ENCODE results near the gene FUT7.
A peak's percentile ranks its signal among the peaks of the same experiment; 100 is the strongest.

The FUT7 gene

DNA sequence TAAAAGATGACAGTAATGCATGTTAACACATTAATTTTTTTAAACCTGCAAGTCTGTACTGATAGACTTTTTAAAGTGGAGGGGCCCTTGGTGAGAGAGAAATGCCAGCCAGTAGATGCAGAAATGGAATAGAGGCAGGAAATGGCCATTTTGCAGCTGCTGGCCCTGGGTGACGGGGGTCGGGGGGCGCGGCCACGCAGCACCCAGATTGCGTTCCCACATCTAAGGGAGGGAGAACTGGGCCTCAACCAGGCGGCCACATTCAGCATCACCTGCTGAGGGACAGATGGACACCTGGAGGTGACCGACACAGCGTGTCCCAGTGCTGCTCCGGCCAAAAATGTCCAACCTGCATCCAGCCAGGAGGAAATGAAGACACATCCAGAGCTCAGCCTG is 29.2 kb downstream of the FUT7 start:
- H3K4me3 ChIP-seq (ENCODE audit: control insufficient read depth, low read depth, low read length), result no peak overlapping the region
- DNase-seq (ENCODE audit: low read depth), result no peak
- TF ChIP-seq, protein P1, sequence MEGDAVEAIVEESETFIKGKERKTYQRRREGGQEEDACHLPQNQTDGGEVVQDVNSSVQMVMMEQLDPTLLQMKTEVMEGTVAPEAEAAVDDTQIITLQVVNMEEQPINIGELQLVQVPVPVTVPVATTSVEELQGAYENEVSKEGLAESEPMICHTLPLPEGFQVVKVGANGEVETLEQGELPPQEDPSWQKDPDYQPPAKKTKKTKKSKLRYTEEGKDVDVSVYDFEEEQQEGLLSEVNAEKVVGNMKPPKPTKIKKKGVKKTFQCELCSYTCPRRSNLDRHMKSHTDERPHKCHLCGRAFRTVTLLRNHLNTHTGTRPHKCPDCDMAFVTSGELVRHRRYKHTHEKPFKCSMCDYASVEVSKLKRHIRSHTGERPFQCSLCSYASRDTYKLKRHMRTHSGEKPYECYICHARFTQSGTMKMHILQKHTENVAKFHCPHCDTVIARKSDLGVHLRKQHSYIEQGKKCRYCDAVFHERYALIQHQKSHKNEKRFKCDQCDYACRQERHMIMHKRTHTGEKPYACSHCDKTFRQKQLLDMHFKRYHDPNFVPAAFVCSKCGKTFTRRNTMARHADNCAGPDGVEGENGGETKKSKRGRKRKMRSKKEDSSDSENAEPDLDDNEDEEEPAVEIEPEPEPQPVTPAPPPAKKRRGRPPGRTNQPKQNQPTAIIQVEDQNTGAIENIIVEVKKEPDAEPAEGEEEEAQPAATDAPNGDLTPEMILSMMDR (conservative IDR thresholded peaks at IDR 0.05; ENCODE audit: control insufficient read depth, insufficient read depth, low read depth, low read length), result no peak

DNA sequence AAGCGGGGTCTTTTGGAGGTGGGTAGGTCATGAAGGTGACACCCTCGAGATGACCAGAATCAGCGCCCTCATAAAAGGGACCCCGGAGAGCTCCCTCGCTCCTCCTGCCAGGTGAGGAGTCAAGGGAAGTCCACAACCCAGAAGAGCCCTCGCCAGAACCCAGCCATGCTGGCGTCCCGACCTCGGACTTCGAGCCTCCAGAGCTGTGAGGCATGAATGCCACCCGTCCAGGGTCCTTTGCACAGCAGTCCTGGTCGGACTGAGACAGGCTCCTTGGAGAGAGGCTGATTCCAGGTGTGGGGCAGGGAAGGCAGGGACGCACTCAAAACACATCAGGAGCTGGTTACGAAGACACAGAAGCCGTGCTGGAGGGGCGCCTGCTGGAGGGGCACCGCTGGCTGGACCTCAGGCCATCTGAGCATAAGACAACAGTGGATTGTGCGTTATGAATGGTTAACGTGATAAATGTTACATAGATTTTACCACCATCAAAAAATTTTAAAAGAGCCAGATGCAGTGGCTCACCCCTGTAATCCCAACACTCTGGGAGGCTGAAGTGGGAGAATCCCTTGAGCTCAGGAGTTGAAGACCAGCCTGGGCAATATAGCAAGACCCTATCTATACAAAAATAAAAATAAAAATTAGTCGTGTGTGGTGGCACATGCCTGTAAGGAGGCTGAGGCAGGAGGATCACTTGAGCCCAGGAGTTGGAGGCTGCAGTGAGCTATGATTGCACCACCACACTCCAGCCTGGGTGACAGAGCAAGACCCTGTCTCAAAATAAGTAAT is 29.8 kb downstream of the FUT7 start:
- TF ChIP-seq, protein P1 (conservative IDR thresholded peaks at IDR 0.05; ENCODE audit: control insufficient read depth, insufficient read depth, low read depth, low read length), result no peak
- no peak for DNase-seq (ENCODE audit: low read depth)
- H3K4me3 ChIP-seq (ENCODE audit: control insufficient read depth, low read depth, low read length), result no peak overlapping the region

DNA sequence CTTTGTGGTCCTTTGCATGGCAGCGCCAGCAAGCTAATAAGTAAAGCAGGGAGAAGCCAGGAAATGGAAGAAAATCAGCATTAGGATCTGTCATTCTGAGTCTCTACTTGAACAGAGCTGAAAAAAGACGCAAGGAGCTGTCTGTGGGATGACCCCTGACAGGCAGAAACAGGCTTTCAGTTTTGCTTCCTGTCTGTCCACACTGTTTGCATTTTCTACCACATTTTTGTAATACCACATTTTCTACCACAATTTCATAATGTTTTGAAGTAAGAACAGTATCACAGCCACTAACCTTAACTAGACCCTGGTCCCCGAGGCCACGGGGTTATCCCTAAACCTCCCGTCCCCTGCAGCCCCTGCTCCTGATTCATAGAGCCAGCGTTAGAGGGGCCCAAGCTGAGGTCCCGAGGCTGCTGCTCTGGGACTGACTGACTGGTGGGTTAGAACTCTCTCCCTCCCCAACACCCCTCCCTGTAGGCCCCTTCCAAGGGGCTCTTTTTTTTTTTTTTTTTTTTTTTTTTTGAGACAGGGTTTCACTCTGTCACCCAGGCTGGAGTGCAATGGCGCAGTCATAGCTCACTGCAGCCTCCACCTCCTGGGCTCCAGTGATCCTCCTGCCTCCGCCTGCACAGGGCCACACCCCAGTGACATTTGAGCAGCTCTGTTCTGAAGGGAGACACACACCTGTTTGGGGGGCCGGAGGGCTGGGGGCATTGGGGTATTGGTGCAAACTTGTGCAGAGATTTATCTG is 31.5 kb downstream of the FUT7 start:
- H3K4me3 ChIP-seq (ENCODE audit: control insufficient read depth, low read depth, low read length), result no peak overlapping the region
- TF ChIP-seq, protein P1 (conservative IDR thresholded peaks at IDR 0.05; ENCODE audit: control insufficient read depth, insufficient read depth, low read depth, low read length), result no peak
- peak; percentile 31 for DNase-seq (ENCODE audit: low read depth)

DNA sequence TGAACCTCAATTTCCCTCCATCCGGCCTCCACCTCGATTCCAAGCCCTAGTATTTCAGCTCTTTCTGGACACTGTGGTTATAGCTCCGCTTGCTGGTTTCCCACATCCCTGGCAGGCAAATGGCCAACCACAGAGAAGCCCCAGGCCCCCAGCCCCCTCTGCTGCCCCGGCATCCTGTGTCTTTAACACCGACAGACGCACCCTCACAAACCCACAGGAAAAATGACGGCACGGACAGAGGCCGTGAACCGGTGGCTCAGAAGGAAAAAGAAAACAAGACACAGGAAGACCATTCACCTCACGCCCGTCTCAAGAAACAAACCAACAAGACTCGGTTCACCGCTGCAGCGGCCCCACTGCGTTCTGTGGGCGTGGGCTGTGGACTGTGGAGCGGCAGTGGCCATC is 34.1 kb downstream of the FUT7 start:
- TF ChIP-seq, protein P1 (conservative IDR thresholded peaks at IDR 0.05; ENCODE audit: control insufficient read depth, insufficient read depth, low read depth, low read length), result no peak
- no peak for DNase-seq (ENCODE audit: low read depth)
- H3K4me3 ChIP-seq (ENCODE audit: control insufficient read depth, low read depth, low read length), result no peak overlapping the region

DNA sequence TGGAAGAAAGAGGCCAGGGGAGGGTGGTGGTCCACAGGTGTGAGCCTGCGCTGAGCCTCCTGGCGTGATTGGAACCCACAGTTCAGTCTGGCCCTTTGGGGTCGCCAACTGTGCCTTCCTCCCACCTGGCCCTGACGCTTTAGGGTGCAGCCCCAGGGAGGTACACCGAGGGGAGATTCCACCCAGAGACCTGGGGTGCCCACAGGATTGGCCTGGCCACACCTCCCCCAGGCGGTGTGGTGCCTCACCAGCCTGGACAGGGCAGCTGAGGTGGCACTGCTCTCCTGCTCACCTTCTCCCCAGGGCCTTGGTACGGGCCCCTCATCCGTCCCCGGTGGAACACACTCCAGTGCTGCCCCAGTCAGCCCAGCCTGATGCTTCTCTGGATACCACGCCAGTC is 34.5 kb downstream of the FUT7 start:
- no peak for DNase-seq (ENCODE audit: low read depth)
- no peak overlapping the region for H3K4me3 ChIP-seq (ENCODE audit: control insufficient read depth, low read depth, low read length)
- TF ChIP-seq, protein P1 (conservative IDR thresholded peaks at IDR 0.05; ENCODE audit: control insufficient read depth, insufficient read depth, low read depth, low read length), result no peak

DNA sequence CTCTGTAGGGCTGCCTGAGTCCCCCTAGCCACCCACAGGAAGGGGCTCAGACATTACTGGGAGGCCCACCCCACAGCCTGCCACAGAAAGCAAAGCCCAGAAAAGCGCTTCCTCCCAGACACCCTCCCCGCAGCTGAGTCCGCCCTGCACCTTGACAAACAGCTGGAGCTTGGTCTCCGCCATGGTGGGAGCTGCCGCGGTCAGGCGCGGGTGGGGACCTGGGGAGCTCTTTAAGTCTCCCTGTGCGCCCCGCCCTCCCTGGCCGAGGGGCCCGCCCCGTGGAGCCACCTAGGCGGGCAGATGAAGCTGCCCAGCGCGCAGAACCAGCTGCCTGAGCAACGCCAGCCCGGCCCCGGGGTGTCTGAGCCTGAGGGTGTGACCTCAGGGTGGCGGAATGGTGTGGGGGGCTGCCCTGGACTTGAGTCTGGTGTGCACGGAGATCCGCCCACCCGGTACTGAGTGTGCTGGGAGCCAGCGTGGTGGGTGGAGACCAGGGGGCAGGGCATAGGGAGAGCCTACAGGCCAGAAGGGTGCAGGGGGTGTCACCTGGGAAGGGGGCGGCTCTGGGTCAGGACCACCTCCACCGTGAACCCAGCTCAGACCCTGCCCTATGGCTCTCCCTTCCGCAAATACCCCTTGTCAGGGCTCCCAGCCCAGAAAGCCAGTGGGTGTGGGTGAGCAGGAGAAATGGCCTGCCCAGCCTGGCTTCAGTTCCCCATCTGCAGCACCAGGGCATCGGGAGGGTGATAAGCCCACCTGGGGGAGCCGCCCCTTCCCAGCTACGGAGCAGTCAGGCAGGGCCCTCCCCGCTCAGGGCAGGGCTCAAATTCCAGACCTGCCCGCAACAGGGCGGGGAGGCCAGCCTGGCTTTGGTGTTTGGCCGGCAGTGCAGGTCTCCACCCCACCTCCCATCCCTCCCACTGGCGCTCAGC is 35.3 kb downstream of the FUT7 start, which contains the start of gene CLIC3:
Gene CLIC3, minus strand, starts transcription at position 208 of the 932 bp plus-strand sequence. Its CDS starts 25 bp downstream, at position 183.
- TF ChIP-seq, protein P1 (conservative IDR thresholded peaks at IDR 0.05; ENCODE audit: control insufficient read depth, insufficient read depth, low read depth, low read length), result no peak
- no peak within 1 kb of the TSS for H3K4me3 ChIP-seq (ENCODE audit: control insufficient read depth, low read depth, low read length)
- no peak for DNase-seq (ENCODE audit: low read depth)

All from fibroblast of mammary gland (primary cell).